NCI-H526 (cell line): ENCODE results near the gene PLVAP.

Experiments
- DNase-seq, 2 experiments: peaks; one replicate each; lab custom pipeline; 2025; lab: John Stamatoyannopoulos, UW

The PLVAP gene

GRCh38 chr19:17357724-17358123, 19.4 kb downstream of the PLVAP start:
- DNase-seq = no peak

- DNase-seq = no peak
These were observed 20.0 kb downstream of the PLVAP start for GRCh38 chr19:17357078-17357666.

- DNase-seq = no peak
These were observed 23.8 kb downstream of the PLVAP start for GRCh38 chr19:17353386-17353785.

- DNase-seq = no peak
These were observed 24.4 kb downstream of the PLVAP start for GRCh38 chr19:17352608-17353280.

- DNase-seq = no peak
These were observed 25.2 kb downstream of the PLVAP start for GRCh38 chr19:17351815-17352435.

GRCh38 chr19:17348700-17349099, 28.4 kb downstream of the PLVAP start:
- DNase-seq = no peak

GRCh38 chr19:17347877-17348276, 29.3 kb downstream of the PLVAP start:
- DNase-seq = no peak

- DNase-seq = no peak
These were observed 29.8 kb downstream of the PLVAP start for GRCh38 chr19:17347361-17347760.

- DNase-seq = peak in 1 of 2 experiments; percentile 56
These were observed 31.0 kb downstream of the PLVAP start for GRCh38 chr19:17346109-17346671.

- DNase-seq = no peak
These were observed 35.3 kb downstream of the PLVAP start for GRCh38 chr19:17341845-17342244.

- DNase-seq = no peak
These were observed 35.8 kb downstream of the PLVAP start for GRCh38 chr19:17341386-17341785.

GRCh38 chr19:17340871-17341357, 36.2 kb downstream of the PLVAP start:
- no peak for DNase-seq

GRCh38 chr19:17340302-17340870, 36.8 kb downstream of the PLVAP start:
- no peak for DNase-seq

GRCh38 chr19:17339088-17339741, 37.9 kb downstream of the PLVAP start:
- no peak for DNase-seq

- DNase-seq = no peak
These were observed 38.6 kb downstream of the PLVAP start for GRCh38 chr19:17338433-17339078.

- DNase-seq = peak in 1 of 2 experiments; percentile 55
These were observed 39.3 kb downstream of the PLVAP start for GRCh38 chr19:17337675-17338432.

- DNase-seq = peak; percentile 96 to 98
These were observed 40.1 kb downstream of the PLVAP start, which contains the start of gene GTPBP3 for GRCh38 chr19:17336872-17337674. TSS of gene GTPBP3 (plus strand) at chr19:17337553. CDS start at chr19:17337612, 59 bp downstream.

- no peak for DNase-seq
These were observed 41.6 kb downstream of the PLVAP start for GRCh38 chr19:17335575-17335974.
